ENCODE data around the gene TBC1D5.
"Not testable (repeated sequence)": the region's sequence is repeated elsewhere in the genome, so short reads cannot be mapped to it uniquely, and the experiment has no call there.

TBC1D5 gene

GRCh38 chr3:17649748-17650147 is 92.7 kb downstream of the TBC1D5 start:
- H2AFZ ChIP-seq (ENCODE audit: low read depth, low read length); H3K23ac ChIP-seq (ENCODE audit: low read length in 2 of 2); H3K27ac ChIP-seq (ENCODE audit: low read length, poor library complexity, severe bottlenecking); H2BK120ac ChIP-seq (ENCODE audit: low read depth, low read length); H3K4me3 ChIP-seq (ENCODE audit: insufficient read depth in 1 of 2, low read depth in 1 of 2, low read length in 2 of 2); H3K14ac ChIP-seq (ENCODE audit: low read length in 2 of 2); H3K27me3 ChIP-seq (ENCODE audit: control insufficient read depth in 1 of 2, insufficient read depth in 1 of 2, low read length in 2 of 2); H4K91ac ChIP-seq (ENCODE audit: low read length); H2BK12ac ChIP-seq (ENCODE audit: low read length in 2 of 2); H3K4me1 ChIP-seq (ENCODE audit: control insufficient read depth, insufficient read depth, low read depth, low read length); H3K4ac ChIP-seq (ENCODE audit: low read depth in 1 of 2, low read length in 2 of 2); H2BK5ac ChIP-seq (ENCODE audit: low read depth, low read length, poor library complexity, severe bottlenecking); H4K8ac ChIP-seq (ENCODE audit: low read length); H3K79me1 ChIP-seq (replicated peaks; ENCODE audit: low read length, poor library complexity, severe bottlenecking); H3K36me3 ChIP-seq (ENCODE audit: control insufficient read depth in 1 of 2, insufficient read depth in 2 of 2, low read depth in 1 of 2, low read length in 2 of 2); H3K18ac ChIP-seq (ENCODE audit: low read depth in 1 of 2, low read length in 2 of 2); H3K4me2 ChIP-seq (ENCODE audit: low read length, poor library complexity, severe bottlenecking); H3K9me3 ChIP-seq (ENCODE audit: control insufficient read depth, low read length); H3K9ac ChIP-seq (ENCODE audit: low read length); H2AK5ac ChIP-seq (ENCODE audit: low read length, severe bottlenecking); H2BK15ac ChIP-seq (ENCODE audit: low read depth, poor library complexity, severe bottlenecking); DNase-seq: not testable (repeated sequence)
- WGBS, result 100% methylated on average over 2 of the region's 4 CpGs

GRCh38 chr3:17648630-17649355 is 93.6 kb downstream of the TBC1D5 start:
- not testable (repeated sequence) for H3K18ac ChIP-seq (ENCODE audit: low read depth in 1 of 2, low read length in 2 of 2); H3K9ac ChIP-seq (ENCODE audit: low read length); H4K91ac ChIP-seq (ENCODE audit: low read length); H3K27ac ChIP-seq (ENCODE audit: low read length, poor library complexity, severe bottlenecking); H2BK15ac ChIP-seq (ENCODE audit: low read depth, poor library complexity, severe bottlenecking); H2BK12ac ChIP-seq (ENCODE audit: low read length in 2 of 2); H3K36me3 ChIP-seq (ENCODE audit: control insufficient read depth in 1 of 2, insufficient read depth in 2 of 2, low read depth in 1 of 2, low read length in 2 of 2); H3K4me2 ChIP-seq (ENCODE audit: low read length, poor library complexity, severe bottlenecking); H3K4me3 ChIP-seq (ENCODE audit: insufficient read depth in 1 of 2, low read depth in 1 of 2, low read length in 2 of 2); H2AFZ ChIP-seq (ENCODE audit: low read depth, low read length); H2BK120ac ChIP-seq (ENCODE audit: low read depth, low read length); H3K79me1 ChIP-seq (replicated peaks; ENCODE audit: low read length, poor library complexity, severe bottlenecking); H3K4me1 ChIP-seq (ENCODE audit: control insufficient read depth, insufficient read depth, low read depth, low read length); DNase-seq; H2BK5ac ChIP-seq (ENCODE audit: low read depth, low read length, poor library complexity, severe bottlenecking); H3K14ac ChIP-seq (ENCODE audit: low read length in 2 of 2); H3K9me3 ChIP-seq (ENCODE audit: control insufficient read depth, low read length); H3K4ac ChIP-seq (ENCODE audit: low read depth in 1 of 2, low read length in 2 of 2); H4K8ac ChIP-seq (ENCODE audit: low read length); H3K23ac ChIP-seq (ENCODE audit: low read length in 2 of 2); H3K27me3 ChIP-seq (ENCODE audit: control insufficient read depth in 1 of 2, insufficient read depth in 1 of 2, low read length in 2 of 2); H2AK5ac ChIP-seq (ENCODE audit: low read length, severe bottlenecking)
- WGBS, result over 99% methylated on average over 6 of the region's 8 CpGs

GRCh38 chr3:17645074-17645698 is 97.2 kb downstream of the TBC1D5 start:
- H3K36me3 ChIP-seq (ENCODE audit: control insufficient read depth in 1 of 2, insufficient read depth in 2 of 2, low read depth in 1 of 2, low read length in 2 of 2), result no peaks in the 10 kb centered on the region
- no peak overlapping the region for H3K9ac ChIP-seq (ENCODE audit: low read length)
- peaks cover 11% of the 10 kb centered on the region for H3K79me1 ChIP-seq (replicated peaks; ENCODE audit: low read length, poor library complexity, severe bottlenecking)
- H4K8ac ChIP-seq (ENCODE audit: low read length), result no peak overlapping the region
- H3K18ac ChIP-seq (ENCODE audit: low read depth in 1 of 2, low read length in 2 of 2), result no peak overlapping the region
- peak; percentile 81 for DNase-seq
- H4K91ac ChIP-seq (ENCODE audit: low read length), result no peak overlapping the region
- no peak overlapping the region for H2AK5ac ChIP-seq (ENCODE audit: low read length, severe bottlenecking)
- 80% methylated on average over 2 of the region's 4 CpGs for WGBS
- no peak overlapping the region for H2AFZ ChIP-seq (ENCODE audit: low read depth, low read length)
- H3K4me3 ChIP-seq (ENCODE audit: insufficient read depth in 1 of 2, low read depth in 1 of 2, low read length in 2 of 2), result no peak overlapping the region
- H2BK12ac ChIP-seq (ENCODE audit: low read length in 2 of 2), result no peak overlapping the region
- no peak overlapping the region for H3K14ac ChIP-seq (ENCODE audit: low read length in 2 of 2)
- H3K4me2 ChIP-seq (ENCODE audit: low read length, poor library complexity, severe bottlenecking), result no peak overlapping the region
- H3K23ac ChIP-seq (ENCODE audit: low read length in 2 of 2), result no peak overlapping the region
- H2BK15ac ChIP-seq (ENCODE audit: low read depth, poor library complexity, severe bottlenecking), result no peak overlapping the region
- H3K27ac ChIP-seq (ENCODE audit: low read length, poor library complexity, severe bottlenecking), result no peak overlapping the region
- no peak overlapping the region for H3K4ac ChIP-seq (ENCODE audit: low read depth in 1 of 2, low read length in 2 of 2)
- H3K9me3 ChIP-seq (ENCODE audit: control insufficient read depth, low read length), result no peaks in the 10 kb centered on the region
- H3K27me3 ChIP-seq (ENCODE audit: control insufficient read depth in 1 of 2, insufficient read depth in 1 of 2, low read length in 2 of 2), result no peaks in the 10 kb centered on the region
- H2BK5ac ChIP-seq (ENCODE audit: low read depth, low read length, poor library complexity, severe bottlenecking), result no peak overlapping the region
- no peaks in the 10 kb centered on the region for H3K4me1 ChIP-seq (ENCODE audit: control insufficient read depth, insufficient read depth, low read depth, low read length)
- no peak overlapping the region for H2BK120ac ChIP-seq (ENCODE audit: low read depth, low read length)

- no peak overlapping the region for H3K4ac ChIP-seq (ENCODE audit: low read depth in 1 of 2, low read length in 2 of 2)
These were observed 98.7 kb downstream of the TBC1D5 start for GRCh38 chr3:17643691-17644090.

More at GRCh38 chr3:17643691-17644090, 98.7 kb downstream of the TBC1D5 start:
- no peak overlapping the region for H4K8ac ChIP-seq (ENCODE audit: low read length)
- H3K27me3 ChIP-seq (ENCODE audit: control insufficient read depth in 1 of 2, insufficient read depth in 1 of 2, low read length in 2 of 2), result no peaks in the 10 kb centered on the region
- no peak overlapping the region for H2BK120ac ChIP-seq (ENCODE audit: low read depth, low read length)
- no peak overlapping the region for H2AFZ ChIP-seq (ENCODE audit: low read depth, low read length)
- H3K18ac ChIP-seq (ENCODE audit: low read depth in 1 of 2, low read length in 2 of 2), result no peak overlapping the region
- H2BK15ac ChIP-seq (ENCODE audit: low read depth, poor library complexity, severe bottlenecking), result no peak overlapping the region
- H2BK12ac ChIP-seq (ENCODE audit: low read length in 2 of 2), result no peak overlapping the region
- H2BK5ac ChIP-seq (ENCODE audit: low read depth, low read length, poor library complexity, severe bottlenecking), result no peak overlapping the region
- no peak overlapping the region for H3K14ac ChIP-seq (ENCODE audit: low read length in 2 of 2)
- H3K4me2 ChIP-seq (ENCODE audit: low read length, poor library complexity, severe bottlenecking), result no peak overlapping the region
- DNase-seq, result no peak
- H3K4me1 ChIP-seq (ENCODE audit: control insufficient read depth, insufficient read depth, low read depth, low read length), result no peaks in the 10 kb centered on the region
- H3K4me3 ChIP-seq (ENCODE audit: insufficient read depth in 1 of 2, low read depth in 1 of 2, low read length in 2 of 2), result no peak overlapping the region
- no peak overlapping the region for H3K23ac ChIP-seq (ENCODE audit: low read length in 2 of 2)
- H2AK5ac ChIP-seq (ENCODE audit: low read length, severe bottlenecking), result no peak overlapping the region
- H4K91ac ChIP-seq (ENCODE audit: low read length), result no peak overlapping the region
- no peak overlapping the region for H3K9ac ChIP-seq (ENCODE audit: low read length)
- H3K27ac ChIP-seq (ENCODE audit: low read length, poor library complexity, severe bottlenecking), result peak overlapping the region; percentile 10
- peaks cover 9% of the 10 kb centered on the region for H3K79me1 ChIP-seq (replicated peaks; ENCODE audit: low read length, poor library complexity, severe bottlenecking)
- H3K36me3 ChIP-seq (ENCODE audit: control insufficient read depth in 1 of 2, insufficient read depth in 2 of 2, low read depth in 1 of 2, low read length in 2 of 2), result no peaks in the 10 kb centered on the region
- WGBS, result 40% methylated on average over 1 of the region's 4 CpGs
- H3K9me3 ChIP-seq (ENCODE audit: control insufficient read depth, low read length), result no peaks in the 10 kb centered on the region

All from mesenchymal stem cell (in vitro differentiated cells and primary cell).